ENCODE measurements around the gene RNF111.

GRCh38 chr15:58999694-59000093 lies 12.2 kb downstream of the RNF111 start:
- no peak for TF ChIP-seq POLR2A (IDR thresholded peaks at IDR 0.05)
- TF ChIP-seq, protein P1, sequence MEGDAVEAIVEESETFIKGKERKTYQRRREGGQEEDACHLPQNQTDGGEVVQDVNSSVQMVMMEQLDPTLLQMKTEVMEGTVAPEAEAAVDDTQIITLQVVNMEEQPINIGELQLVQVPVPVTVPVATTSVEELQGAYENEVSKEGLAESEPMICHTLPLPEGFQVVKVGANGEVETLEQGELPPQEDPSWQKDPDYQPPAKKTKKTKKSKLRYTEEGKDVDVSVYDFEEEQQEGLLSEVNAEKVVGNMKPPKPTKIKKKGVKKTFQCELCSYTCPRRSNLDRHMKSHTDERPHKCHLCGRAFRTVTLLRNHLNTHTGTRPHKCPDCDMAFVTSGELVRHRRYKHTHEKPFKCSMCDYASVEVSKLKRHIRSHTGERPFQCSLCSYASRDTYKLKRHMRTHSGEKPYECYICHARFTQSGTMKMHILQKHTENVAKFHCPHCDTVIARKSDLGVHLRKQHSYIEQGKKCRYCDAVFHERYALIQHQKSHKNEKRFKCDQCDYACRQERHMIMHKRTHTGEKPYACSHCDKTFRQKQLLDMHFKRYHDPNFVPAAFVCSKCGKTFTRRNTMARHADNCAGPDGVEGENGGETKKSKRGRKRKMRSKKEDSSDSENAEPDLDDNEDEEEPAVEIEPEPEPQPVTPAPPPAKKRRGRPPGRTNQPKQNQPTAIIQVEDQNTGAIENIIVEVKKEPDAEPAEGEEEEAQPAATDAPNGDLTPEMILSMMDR (IDR thresholded peaks at IDR 0.05) = no peak
